HT-29 (cell line): ENCODE measurements around the gene SYP. TPM values are rescaled to one million over a fixed set of nuclear protein-coding genes. Genes with fewer than 3 reads are reported as not detected.
"Not testable (repeated sequence)": the region's sequence is repeated elsewhere in the genome, so short reads cannot be mapped to it uniquely, and the experiment has no call there.

ENCODE experiments used
- DNase-seq: peaks from one replicate; pipeline ENCODE4 v3.0.0-alpha.2; 2015; ENCODE audit warnings: low spot score
- total RNA-seq: library from RNA; depleted of rRNA; stranded (reverse); fragments of >200 nt; shearing (Covaris generic); gene quantifications from 2 replicates; pipeline ENCODE4 v1.2.3, GENCODE V29; 2014

SYP gene
- total RNA-seq, 1 experiment from 2014 or later = 0.61 TPM

GRCh38 chrX:49167740-49168108, 32.3 kb downstream of the SYP start:
- no peak for DNase-seq

GRCh38 chrX:49166914-49167739, 32.9 kb downstream of the SYP start:
- peak; percentile 71 for DNase-seq

- DNase-seq = peak; percentile 97
These were observed 33.8 kb downstream of the SYP start for GRCh38 chrX:49165901-49166881.

GRCh38 chrX:49164589-49165360, 35.2 kb downstream of the SYP start:
- DNase-seq = no peak

GRCh38 chrX:49163555-49164419, 36.2 kb downstream of the SYP start:
- DNase-seq = peak; percentile 86

- DNase-seq = no peak
These were observed 37.4 kb downstream of the SYP start, which contains the start of gene MAGIX for GRCh38 chrX:49162620-49163019. Gene MAGIX (plus strand): TSS chrX:49162758. CDS start chrX:49162890, 132 bp downstream.

- DNase-seq = no peak
These were observed 38.4 kb downstream of the SYP start for GRCh38 chrX:49161632-49162031.

GRCh38 chrX:49160908-49161307, 39.1 kb downstream of the SYP start:
- DNase-seq = no peak

- DNase-seq = no peak
These were observed 42.8 kb downstream of the SYP start for GRCh38 chrX:49157194-49157593.

GRCh38 chrX:49155900-49156837, 43.8 kb downstream of the SYP start:
- peak; percentile 80 for DNase-seq

- peak; percentile 70 for DNase-seq
These were observed 44.6 kb downstream of the SYP start for GRCh38 chrX:49155243-49155899.

GRCh38 chrX:49153467-49153866, 46.5 kb downstream of the SYP start:
- DNase-seq = no peak

GRCh38 chrX:49149291-49149690, 50.7 kb downstream of the SYP start:
- not testable (repeated sequence) for DNase-seq

- DNase-seq = peak; percentile 68
These were observed 51.4 kb downstream of the SYP start for GRCh38 chrX:49148390-49149100.

GRCh38 chrX:49147936-49148335, 52.1 kb downstream of the SYP start:
- DNase-seq = no peak

GRCh38 chrX:49147282-49147681, 52.7 kb downstream of the SYP start:
- no peak for DNase-seq

GRCh38 chrX:49143154-49143553, 56.8 kb downstream of the SYP start:
- DNase-seq = not testable (repeated sequence)

- not testable (repeated sequence) for DNase-seq
These were observed 57.7 kb downstream of the SYP start for GRCh38 chrX:49142264-49142663.
